Ascending aorta (tissue), 2 donors: ENCODE data around the gene SYNRG. TPM values are rescaled to one million over a fixed set of nuclear protein-coding genes. Genes with fewer than 3 reads are reported as not detected.

Source experiments
- DNase-seq, 2 donors: peaks; one replicate each; pipeline ENCODE4 v3.0.0-alpha.2; 2019; ENCODE audit warnings: low spot score in 2 of 2
- H3K27ac ChIP-seq, 2 donors: fragments of 200-600 bp; sonication (generic); one replicate each; pipeline ENCODE4 v1.5.1; 2016 to 2017; ENCODE audit warnings: mild to moderate bottlenecking in 1 of 2
- H3K27me3 ChIP-seq: fragments of 200-600 bp; sonication (generic); one replicate; pipeline ENCODE4 v1.5.1; 2017
- H3K36me3 ChIP-seq, 2 donors: fragments of 200-600 bp; sonication (generic); one replicate each; pipeline ENCODE4 v1.5.1; 2016
- H3K4me1 ChIP-seq, 2 donors: fragments of 200-600 bp; sonication (generic); one replicate each; pipeline ENCODE4 v1.5.1; 2016 to 2017; ENCODE audit warnings: mild to moderate bottlenecking in 1 of 2
- H3K4me3 ChIP-seq, 2 donors: fragments of 200-600 bp; sonication (generic); one replicate each; pipeline ENCODE4 v1.5.1; 2016 to 2017; ENCODE audit warnings: mild to moderate bottlenecking in 1 of 2
- H3K9me3 ChIP-seq, 2 donors: fragments of 200-600 bp; sonication (generic); one replicate each; pipeline ENCODE4 v1.5.1; 2016
- intact Hi-C: fragments of 100-400 bp; cut with DNase I; formaldehyde crosslinking; loops from one replicate; pipeline ENCODE4 v1.15.1; 2023
- total RNA-seq: library from RNA; depleted of rRNA; stranded (reverse); fragments of >200 nt; gene quantifications from one replicate; pipeline ENCODE4 v1.1.0, GENCODE V29; 2016
- TF ChIP-seq, protein P1 (sequence below), 3 experiments: fragments of 200-600 bp in 2 of 3; fragments of 450-650 bp in 1 of 3; sonication (generic) in 2 of 3; IDR thresholded peaks; one replicate each; pipeline ENCODE4 v1.5.1; 2016 to 2019; ENCODE audit warnings: antibody characterized with exemption in 3 of 3, mild to moderate bottlenecking in 1 of 3, moderate library complexity in 1 of 3

SYNRG gene
- total RNA-seq, 1 donor from 2014 or later, result 47.1 TPM

DNA sequence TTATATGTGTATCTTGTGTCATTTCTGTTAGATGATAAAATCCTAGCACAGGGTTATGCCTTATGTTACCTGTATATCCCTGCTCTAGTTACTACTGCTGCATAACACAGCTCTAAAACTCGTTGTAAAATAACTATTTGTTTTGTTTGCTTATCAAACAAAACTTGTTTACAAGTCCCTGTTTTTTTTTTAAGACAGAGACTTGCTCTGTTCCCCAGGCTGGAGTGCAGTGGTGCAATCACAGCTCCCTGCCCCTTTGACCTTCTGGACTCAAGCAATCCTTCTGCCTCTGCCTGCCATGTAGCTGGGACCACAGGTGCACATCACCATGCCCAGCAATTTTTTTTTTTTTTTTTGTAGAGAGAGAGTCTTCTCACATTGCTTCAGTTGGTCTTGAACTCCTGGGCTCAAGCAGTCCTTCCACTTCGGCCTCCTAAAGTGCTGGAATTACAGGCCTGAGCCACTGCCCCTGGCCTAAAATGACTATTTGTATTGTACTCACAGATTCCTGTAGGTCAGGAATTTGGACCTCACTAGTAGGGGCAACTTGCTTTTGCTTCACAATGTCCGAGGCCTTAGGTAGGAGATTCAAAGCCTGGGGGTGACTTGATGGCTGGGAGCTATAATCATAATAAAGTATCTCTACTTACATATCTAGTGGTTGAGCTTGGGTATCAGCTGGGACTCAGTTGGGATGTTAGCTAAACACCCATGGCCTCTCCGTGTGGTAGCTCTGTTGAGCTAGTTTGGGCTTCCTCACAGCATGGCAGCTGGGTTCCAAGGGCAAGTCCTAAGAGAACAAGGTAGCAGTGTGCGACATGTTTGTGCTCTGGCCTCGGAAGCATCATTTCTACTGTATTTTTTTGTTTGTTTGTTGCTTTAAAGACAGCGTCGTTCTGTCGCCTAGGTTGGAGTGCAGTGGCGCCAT, 106.9 kb downstream of the SYNRG start:
- intact Hi-C loops, result no loop called here
- Histone ChIP-seq H3K27ac (no peak overlapping the region), H3K9me3 (no peaks in the 10 kb centered on the region), H3K36me3 (no peaks in the 10 kb centered on the region), H3K27me3 (no peaks in the 10 kb centered on the region), H3K4me1 (no peaks in the 10 kb centered on the region), H3K4me3 (no peak overlapping the region)
- DNase-seq, result no peak
- TF ChIP-seq, protein P1, sequence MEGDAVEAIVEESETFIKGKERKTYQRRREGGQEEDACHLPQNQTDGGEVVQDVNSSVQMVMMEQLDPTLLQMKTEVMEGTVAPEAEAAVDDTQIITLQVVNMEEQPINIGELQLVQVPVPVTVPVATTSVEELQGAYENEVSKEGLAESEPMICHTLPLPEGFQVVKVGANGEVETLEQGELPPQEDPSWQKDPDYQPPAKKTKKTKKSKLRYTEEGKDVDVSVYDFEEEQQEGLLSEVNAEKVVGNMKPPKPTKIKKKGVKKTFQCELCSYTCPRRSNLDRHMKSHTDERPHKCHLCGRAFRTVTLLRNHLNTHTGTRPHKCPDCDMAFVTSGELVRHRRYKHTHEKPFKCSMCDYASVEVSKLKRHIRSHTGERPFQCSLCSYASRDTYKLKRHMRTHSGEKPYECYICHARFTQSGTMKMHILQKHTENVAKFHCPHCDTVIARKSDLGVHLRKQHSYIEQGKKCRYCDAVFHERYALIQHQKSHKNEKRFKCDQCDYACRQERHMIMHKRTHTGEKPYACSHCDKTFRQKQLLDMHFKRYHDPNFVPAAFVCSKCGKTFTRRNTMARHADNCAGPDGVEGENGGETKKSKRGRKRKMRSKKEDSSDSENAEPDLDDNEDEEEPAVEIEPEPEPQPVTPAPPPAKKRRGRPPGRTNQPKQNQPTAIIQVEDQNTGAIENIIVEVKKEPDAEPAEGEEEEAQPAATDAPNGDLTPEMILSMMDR (IDR thresholded peaks at IDR 0.05), result no peak

DNA sequence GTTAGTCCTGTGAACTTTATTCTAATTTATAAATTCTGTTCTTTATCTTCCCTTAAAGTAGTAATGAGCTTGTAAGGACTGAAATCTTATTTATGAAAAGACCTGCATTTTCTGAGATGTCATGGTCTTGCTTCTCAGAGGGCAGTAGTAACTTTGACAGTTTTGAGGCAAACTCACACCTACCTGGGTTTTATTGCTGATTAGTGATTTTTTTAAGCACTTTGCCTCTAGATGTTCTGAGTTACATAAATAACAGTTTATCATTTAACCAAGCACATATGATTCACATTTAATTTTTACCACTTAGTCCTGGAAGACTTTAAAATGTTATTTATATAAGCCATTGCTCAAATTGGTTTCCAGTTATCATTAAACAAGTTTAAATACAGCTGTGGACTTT, 108.8 kb downstream of the SYNRG start:
- DNase-seq, result no peak
- Histone ChIP-seq H3K4me1 (no peaks in the 10 kb centered on the region), H3K36me3 (no peaks in the 10 kb centered on the region), H3K9me3 (no peaks in the 10 kb centered on the region), H3K4me3 (no peak overlapping the region), H3K27ac (no peak overlapping the region), H3K27me3 (no peaks in the 10 kb centered on the region)
- TF ChIP-seq, protein P1 (IDR thresholded peaks at IDR 0.05), result no peak
- intact Hi-C loops, result no loop called here

DNA sequence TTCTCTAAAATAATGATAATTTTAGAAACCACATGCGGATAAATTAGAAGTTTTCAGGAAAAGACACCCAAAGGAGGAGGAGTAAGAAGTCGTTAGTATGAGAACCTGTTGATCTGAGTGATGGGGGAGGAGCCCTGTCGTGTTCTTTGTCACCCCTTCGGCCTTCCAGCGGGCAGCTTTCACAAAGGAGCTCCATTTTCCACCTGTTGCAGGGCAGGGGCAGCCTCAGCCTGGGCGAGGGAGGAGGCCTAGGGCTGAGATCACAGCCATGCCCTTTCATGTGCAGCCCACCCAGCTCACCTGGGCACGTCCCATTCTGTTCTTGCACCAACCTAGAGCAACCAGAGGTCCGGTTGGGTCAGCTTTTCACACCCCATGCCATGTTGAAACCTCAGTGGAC, 114.2 kb downstream of the SYNRG start:
- no peaks in the 10 kb centered on the region for H3K36me3 ChIP-seq
- TF ChIP-seq, protein P1 (IDR thresholded peaks at IDR 0.05), result no peak
- no peak for DNase-seq
- no peak overlapping the region for H3K27ac ChIP-seq
- no peak overlapping the region for H3K4me3 ChIP-seq
- H3K4me1 ChIP-seq, result peaks cover 3 to 10% of the 10 kb centered on the region in 2 donors
- intact Hi-C loops, result no loop called here
- no peaks in the 10 kb centered on the region for H3K27me3 ChIP-seq
- H3K9me3 ChIP-seq, result no peaks in the 10 kb centered on the region

DNA sequence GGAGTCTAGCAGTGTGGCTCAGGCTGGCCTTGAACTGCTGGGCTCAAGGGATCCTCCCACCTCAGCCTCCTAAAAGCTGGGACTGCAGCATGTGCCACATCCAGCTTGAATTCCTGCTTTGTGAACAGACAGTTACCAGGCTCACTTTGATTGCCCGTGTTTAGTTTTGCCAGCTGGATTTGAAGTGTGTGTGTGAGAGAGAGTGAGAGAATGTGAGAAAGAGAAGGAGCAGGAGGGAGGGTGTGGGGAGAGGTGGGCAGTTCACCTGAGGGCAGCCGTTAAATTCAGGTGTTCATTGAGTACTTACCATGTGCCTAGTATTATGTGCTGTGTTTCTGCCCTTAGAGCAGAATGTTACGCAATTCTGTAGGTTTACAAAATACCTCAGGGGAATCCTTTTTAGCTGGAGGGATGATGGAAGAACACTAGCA, 114.8 kb downstream of the SYNRG start:
- no peak overlapping the region for H3K4me3 ChIP-seq
- H3K36me3 ChIP-seq, result no peaks in the 10 kb centered on the region
- H3K4me1 ChIP-seq, result peaks cover 3 to 10% of the 10 kb centered on the region in 2 donors
- TF ChIP-seq, protein P1 (IDR thresholded peaks at IDR 0.05), result no peak
- intact Hi-C loops, result no loop called here
- no peak overlapping the region for H3K27ac ChIP-seq
- H3K9me3 ChIP-seq, result no peaks in the 10 kb centered on the region
- H3K27me3 ChIP-seq, result no peaks in the 10 kb centered on the region
- DNase-seq, result no peak

DNA sequence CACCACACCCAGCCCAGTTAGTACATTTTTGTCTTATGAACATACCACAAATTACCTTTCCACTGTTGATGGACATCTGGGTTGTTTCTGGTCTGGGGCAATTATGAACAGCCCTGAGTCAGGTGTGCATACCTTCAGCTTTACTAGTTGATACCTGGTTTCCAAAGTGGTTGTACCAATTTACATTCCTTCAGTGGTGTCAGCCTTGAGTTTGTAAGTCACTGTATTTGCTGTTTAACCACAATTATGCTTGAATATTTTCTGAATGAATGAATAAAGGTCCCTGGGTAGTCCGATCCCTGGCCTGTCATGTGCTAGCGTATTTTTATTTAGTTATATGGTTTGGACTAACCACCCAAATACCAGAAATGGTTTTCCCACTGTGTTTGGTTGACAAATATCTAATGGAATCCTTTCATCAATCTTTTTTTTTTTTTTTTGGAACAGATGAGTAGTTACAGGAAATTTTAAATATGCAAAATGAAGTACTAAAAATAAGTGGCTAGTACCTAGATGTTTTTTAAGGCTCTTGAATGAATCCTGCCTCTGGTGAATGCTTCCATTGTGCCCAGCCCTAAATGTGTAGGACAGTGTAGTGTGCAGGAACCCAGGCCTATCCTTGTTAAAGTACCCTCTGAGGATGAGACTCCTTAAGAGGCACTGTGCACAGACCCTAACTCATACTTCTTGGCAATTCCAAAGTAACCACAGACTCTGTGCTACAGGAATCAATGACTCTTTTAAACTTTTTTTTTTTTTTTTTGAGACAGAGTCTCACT, 115.8 kb downstream of the SYNRG start:
- Histone ChIP-seq H3K27me3 (no peaks in the 10 kb centered on the region), H3K4me1 (peaks cover 3 to 13% of the 10 kb centered on the region in 2 donors), H3K36me3 (no peaks in the 10 kb centered on the region), H3K4me3 (no peak overlapping the region), H3K27ac (no peak overlapping the region), H3K9me3 (no peaks in the 10 kb centered on the region)
- intact Hi-C loops, result no loop called here
- no peak for DNase-seq
- TF ChIP-seq, protein P1 (IDR thresholded peaks at IDR 0.05), result no peak
